Mucosa of descending colon (tissue), 3 donors: Measurements from ENCODE around the gene PCSK6. TPM values are rescaled to one million over a fixed set of nuclear protein-coding genes. Genes with fewer than 3 reads are reported as not detected.
A peak's percentile ranks its signal among the peaks of the same experiment; 100 is the strongest.
"Not testable (repeated sequence)": the region's sequence is repeated elsewhere in the genome, so short reads cannot be mapped to it uniquely, and the experiment has no call there.

Experiments
- ATAC-seq: fragments of 200-7000 bp; cut with Tn5 transposase; one replicate; pipeline ENCODE4 v1.9.1; 2020; ENCODE audit warnings: mild to moderate bottlenecking, moderate library complexity
- DNase-seq, 3 donors: peaks; one replicate each; pipeline ENCODE4 v3.0.0-alpha.2; 2020
- H3K36me3 ChIP-seq: fragments of 200-600 bp; one replicate; pipeline ENCODE4 v1.8.0; 2021; ENCODE audit warnings: low read depth, mild to moderate bottlenecking
- H3K4me1 ChIP-seq: fragments of 200-600 bp; one replicate; pipeline ENCODE4 v1.8.0; 2021; ENCODE audit warnings: low read depth, mild to moderate bottlenecking
- H3K4me3 ChIP-seq: fragments of 200-600 bp; one replicate; pipeline ENCODE4 v1.8.0; 2021; ENCODE audit warnings: mild to moderate bottlenecking
- H3K9me3 ChIP-seq: fragments of 200-600 bp; one replicate; pipeline ENCODE4 v1.8.0; 2021; ENCODE audit warnings: mild to moderate bottlenecking
- intact Hi-C, 2 donors: fragments of 100-400 bp; cut with DNase I in 1 of 2; cut with micrococcal nuclease in 1 of 2; formaldehyde crosslinking; loops; one replicate each; pipeline versions ENCODE4 v1.11.0 to v1.11.1; 2022; cut with DNase I, micrococcal nuclease
- total RNA-seq, 3 donors: library from RNA; stranded (reverse); fragmentation: NEBNext Ultra II Directional in 2 of 3; extraction: Animal tissue kit (Norgen Biotek cat#: 25700) in 2 of 3; gene quantifications; one replicate each; pipeline versions ENCODE4 v1.2.1 to v1.2.4, GENCODE V29; 2021 to 2023
- TF ChIP-seq, protein P1 (sequence below): fragments of 200-600 bp; IDR thresholded peaks from one replicate; pipeline ENCODE4 v1.8.0; 2022; ENCODE audit warnings: antibody characterized with exemption, mild to moderate bottlenecking
- donor health status: DM: no; HTN: no; CAD: no; lungs with moderate emphysema.
- donor health status: DM: no; HTN: no; CAD: no.
- donor health status: DM: no; HTN: yes; CAD: no.

Gene PCSK6
- total RNA-seq, 3 donors from 2014 or later, result 21.3 to 58.4 (median 30.3) TPM

- Histone ChIP-seq H3K36me3 (no peaks in the 10 kb centered on the region), H3K9me3 (no peaks in the 10 kb centered on the region), H3K4me1 (no peaks in the 10 kb centered on the region), H3K4me3 (no peak overlapping the region)
- intact Hi-C loops, result no loop called here
- DNase-seq (no peak), ATAC-seq (no peak)
- TF ChIP-seq, protein P1, sequence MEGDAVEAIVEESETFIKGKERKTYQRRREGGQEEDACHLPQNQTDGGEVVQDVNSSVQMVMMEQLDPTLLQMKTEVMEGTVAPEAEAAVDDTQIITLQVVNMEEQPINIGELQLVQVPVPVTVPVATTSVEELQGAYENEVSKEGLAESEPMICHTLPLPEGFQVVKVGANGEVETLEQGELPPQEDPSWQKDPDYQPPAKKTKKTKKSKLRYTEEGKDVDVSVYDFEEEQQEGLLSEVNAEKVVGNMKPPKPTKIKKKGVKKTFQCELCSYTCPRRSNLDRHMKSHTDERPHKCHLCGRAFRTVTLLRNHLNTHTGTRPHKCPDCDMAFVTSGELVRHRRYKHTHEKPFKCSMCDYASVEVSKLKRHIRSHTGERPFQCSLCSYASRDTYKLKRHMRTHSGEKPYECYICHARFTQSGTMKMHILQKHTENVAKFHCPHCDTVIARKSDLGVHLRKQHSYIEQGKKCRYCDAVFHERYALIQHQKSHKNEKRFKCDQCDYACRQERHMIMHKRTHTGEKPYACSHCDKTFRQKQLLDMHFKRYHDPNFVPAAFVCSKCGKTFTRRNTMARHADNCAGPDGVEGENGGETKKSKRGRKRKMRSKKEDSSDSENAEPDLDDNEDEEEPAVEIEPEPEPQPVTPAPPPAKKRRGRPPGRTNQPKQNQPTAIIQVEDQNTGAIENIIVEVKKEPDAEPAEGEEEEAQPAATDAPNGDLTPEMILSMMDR, result no peak
Observed at GRCh38 chr15:101337976-101338375, 151.5 kb downstream of the PCSK6 start.

- H3K36me3 ChIP-seq, H3K4me1 ChIP-seq, intact Hi-C loops, H3K9me3 ChIP-seq, ATAC-seq, DNase-seq, H3K4me3 ChIP-seq: not testable (repeated sequence)
Observed at GRCh38 chr15:101333907-101334789, 155.4 kb downstream of the PCSK6 start.

DNA sequence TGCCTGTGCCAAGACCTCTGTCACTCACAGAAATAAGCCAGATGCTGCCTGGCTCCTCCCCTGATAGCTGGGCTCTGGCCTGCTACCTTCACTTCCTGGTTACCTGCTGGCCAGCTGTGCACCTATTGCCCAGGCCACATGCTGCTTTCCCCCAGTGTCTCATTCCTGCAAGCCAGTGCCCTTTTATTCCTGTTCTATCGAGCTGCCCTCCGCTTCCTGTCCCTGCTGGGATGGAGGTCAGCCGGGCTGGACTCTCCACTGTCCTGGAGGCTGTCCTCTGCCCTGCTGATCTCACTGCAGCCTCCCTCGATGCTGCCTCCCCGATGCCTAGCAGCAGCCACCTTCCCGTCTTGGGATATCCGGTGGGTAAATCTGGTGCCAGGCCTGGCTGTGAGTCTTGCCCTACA lies 157.4 kb downstream of the PCSK6 start:
- TF ChIP-seq, protein P1, result no peak
- peak; percentile 64 for ATAC-seq
- H3K36me3 ChIP-seq, result no peaks in the 10 kb centered on the region
- H3K4me1 ChIP-seq, result no peaks in the 10 kb centered on the region
- DNase-seq, result no peak
- intact Hi-C loops, result no loop called here
- no peaks in the 10 kb centered on the region for H3K9me3 ChIP-seq
- no peak overlapping the region for H3K4me3 ChIP-seq

DNA sequence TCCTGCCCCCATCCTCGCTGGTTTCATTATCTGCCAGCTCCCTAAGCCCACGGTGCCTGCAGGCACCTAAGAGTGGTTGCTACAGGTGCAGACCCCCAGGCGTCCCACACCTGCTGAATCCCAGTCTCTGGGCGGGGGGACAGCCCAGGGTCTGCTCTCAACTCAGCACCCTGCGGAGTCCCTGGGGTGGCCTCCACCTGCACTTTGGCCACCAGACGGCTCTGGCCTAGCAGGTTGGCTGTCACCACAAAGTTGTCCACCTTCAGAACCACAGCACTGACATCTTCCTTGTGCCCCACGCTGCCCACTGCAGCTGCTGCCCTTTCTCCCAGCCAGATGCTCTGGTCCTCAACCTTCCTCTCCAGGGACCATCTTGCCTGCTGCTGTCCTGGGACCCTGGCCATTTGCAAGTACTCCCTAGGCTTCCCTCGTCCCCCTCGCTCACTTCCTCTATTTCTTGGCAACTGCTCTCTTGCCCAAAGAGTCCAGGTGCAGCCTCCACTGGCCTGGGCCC lies 159.6 kb downstream of the PCSK6 start:
- Histone ChIP-seq H3K4me1 (no peaks in the 10 kb centered on the region), H3K4me3 (no peak overlapping the region), H3K9me3 (no peaks in the 10 kb centered on the region), H3K36me3 (no peaks in the 10 kb centered on the region)
- DNase-seq, result no peak
- ATAC-seq, result no peak
- intact Hi-C loops, result no loop called here
- TF ChIP-seq, protein P1, result no peak

GRCh38 chr15:101329309-101329863 lies 160.1 kb downstream of the PCSK6 start:
- peaks cover 3% of the 10 kb centered on the region for H3K4me1 ChIP-seq
- no peak overlapping the region for H3K4me3 ChIP-seq
- H3K9me3 ChIP-seq, result no peaks in the 10 kb centered on the region
- TF ChIP-seq, protein P1, result no peak
- H3K36me3 ChIP-seq, result no peaks in the 10 kb centered on the region
- DNase-seq, result no peak
- intact Hi-C loops, result no loop called here
- ATAC-seq, result no peak

DNA sequence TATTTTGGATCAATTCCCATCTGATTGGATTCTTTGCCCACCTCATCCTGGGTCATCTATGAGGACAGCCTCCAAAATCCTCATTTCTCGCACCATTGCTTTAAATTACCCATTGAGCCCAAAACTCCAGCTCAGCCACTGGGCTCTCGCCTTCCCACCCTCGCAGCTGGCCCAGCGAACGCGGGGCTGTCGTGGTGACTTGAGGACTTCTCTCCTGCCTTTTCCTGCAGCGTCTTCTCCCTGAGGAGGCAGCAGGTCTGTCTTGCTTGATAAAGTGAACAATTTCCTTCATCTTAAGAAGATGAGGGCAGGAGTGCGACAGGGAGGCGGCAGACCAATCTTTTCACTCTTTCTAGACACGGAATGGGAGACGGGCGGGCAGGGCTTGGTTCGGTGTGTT lies 161.5 kb downstream of the PCSK6 start:
- DNase-seq (no peak), ATAC-seq (no peak)
- intact Hi-C loops, result no loop called here
- Histone ChIP-seq H3K36me3 (no peaks in the 10 kb centered on the region), H3K4me1 (peaks cover 3% of the 10 kb centered on the region), H3K4me3 (no peak overlapping the region), H3K9me3 (no peaks in the 10 kb centered on the region)
- TF ChIP-seq, protein P1, result no peak
